GM18517 (cell line): ENCODE results near the gene MOGAT1.
"Not testable (repeated sequence)": the region's sequence is repeated elsewhere in the genome, so short reads cannot be mapped to it uniquely, and the experiment has no call there.

Experiments used
- ATAC-seq: cut with Tn5 transposase; IDR thresholded peaks from one replicate; pipeline ENCODE4 v1.9.1; 2021; ENCODE audit warnings: mild to moderate bottlenecking, moderate library complexity; ENCODE audit not compliant: unreplicated experiment

The MOGAT1 gene

DNA sequence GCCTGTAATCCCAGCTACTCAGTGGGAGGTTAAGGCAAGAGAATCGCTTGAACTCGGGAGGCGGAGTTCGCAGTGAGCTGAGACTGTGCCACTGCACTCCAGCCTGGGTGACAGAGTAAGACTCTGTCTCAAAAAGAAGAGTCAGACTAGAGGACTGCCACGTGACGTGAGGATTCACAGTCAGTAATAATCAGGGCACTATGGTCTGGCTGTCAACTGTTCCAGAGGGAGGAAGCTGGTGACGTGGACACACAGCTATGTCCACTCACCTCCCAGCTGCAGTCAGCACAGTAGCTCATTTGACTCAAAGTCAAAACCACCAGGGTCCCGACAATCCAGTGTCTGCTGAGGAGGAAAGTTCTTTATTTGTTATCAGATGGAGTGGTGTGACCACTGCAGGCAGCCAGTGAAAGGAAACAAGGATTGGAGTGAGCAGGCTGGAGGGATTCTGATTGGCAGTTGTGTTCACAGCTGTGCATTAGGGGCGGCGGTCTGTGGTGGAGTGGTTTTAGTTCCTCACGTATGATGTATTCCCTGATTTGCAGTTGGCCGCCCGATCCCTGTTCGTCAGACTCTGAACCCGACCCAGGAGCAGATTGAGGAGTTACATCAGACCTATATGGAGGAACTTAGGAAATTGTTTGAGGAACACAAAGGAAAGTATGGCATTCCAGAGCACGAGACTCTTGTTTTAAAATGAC lies 37.9 kb downstream of the MOGAT1 start:
- no peak for ATAC-seq

DNA sequence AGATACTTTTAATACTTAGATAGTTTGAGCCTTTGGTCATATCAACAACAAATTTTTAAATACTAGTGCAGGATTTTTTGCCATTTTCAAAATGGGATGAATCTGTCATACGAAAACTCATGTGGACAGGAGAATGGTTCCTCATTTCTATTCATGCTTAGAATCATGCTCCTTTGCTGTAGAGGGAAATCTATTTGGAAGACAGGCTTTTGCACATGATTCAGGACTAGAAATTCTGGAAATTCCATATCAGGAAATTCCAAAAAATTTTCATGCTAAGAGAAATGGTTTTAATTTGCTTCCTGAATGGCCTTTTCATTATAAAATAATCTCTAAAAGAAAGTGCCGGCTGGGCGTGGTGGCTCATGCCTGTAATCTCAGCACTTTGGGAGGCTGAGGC lies 39.3 kb downstream of the MOGAT1 start:
- no peak for ATAC-seq

DNA sequence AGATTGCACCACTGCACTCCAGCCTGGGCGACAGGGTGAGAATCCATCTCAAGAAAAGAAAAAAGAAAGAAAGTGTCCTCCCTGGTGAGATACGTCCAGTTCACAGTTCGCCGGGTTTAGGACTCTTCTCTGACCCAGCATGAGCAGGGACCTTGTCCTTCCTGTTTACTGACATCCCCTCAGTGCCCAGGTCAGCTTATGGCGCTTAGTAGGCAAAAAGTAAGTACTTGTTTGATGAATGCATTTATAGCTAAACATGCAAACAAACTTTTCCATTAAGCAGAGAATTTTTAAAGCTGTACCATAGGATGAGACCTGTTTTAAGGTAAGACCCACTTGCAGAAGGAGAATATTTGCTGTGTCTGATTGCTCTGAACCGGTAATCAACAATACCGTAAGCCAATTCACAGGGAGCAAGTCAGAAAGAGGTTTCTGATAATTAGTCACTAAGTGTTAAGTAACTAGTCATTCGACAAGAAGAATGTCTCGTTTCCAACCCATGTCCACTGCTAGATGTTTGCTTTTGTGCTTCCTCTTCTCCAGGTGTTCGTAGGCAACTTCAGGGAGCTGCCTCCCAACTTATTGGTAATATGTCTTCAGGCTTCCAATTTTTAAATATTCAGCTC lies 40.0 kb downstream of the MOGAT1 start:
- no peak for ATAC-seq

DNA sequence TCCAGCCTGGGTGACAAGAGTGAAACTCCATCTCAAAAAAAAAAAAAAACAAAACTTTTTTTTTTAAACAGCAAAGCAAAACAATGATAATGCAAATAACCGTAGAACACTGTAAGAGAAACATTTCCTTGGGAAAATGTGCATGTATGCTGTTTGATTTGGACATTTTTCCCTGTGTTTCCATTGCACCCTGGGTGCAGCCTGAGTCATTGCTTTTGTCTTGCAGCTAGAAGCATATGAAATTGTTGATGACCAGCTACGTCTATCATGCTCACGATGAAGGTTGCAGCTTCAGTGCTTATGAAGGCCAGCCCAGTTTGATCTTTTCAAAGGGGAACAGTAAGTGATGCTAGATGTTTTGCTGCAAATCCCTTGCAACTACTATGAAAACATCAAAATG lies 41.5 kb downstream of the MOGAT1 start:
- no peak for ATAC-seq

DNA sequence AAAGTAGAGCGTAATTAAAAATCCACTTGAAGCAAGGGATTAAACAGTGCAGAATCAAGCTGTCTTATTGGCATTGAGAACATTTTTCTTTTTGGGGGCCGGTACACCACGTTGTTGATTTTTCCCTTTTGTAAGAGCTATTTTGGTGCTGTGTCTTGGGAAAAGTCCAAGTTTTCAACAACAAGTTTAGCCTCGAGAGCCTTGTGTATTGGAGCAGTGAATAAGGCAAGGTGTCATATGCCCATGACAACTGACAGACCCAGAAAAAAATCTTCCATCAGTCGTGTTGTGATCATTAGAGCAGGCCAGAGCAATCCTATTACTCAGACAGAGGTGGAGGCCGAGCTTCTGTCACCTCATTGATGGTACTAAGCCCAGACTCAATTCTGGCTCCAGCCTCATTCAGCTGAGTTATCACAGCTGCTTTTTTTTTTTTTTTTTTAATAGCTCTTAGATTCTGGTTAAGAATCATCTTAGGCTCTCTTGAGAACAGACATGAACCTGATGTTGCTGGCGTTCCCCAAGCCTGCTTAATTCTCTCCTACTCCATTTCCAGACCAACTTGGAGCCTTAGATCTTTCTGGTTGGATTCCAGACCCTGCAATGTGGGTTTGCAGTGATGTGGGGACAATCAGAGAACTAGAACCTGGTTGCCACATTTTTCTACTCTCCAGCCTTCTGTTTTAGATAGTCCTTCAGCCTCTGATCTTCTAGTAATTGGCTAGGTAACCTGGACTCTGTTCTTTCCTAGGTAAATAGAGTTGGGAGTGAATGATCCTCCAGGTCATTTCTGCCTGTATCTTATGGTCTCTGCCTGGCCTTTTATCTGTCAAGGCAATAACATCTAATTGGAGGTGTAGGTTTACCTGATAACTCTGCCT lies 43.1 kb downstream of the MOGAT1 start:
- ATAC-seq = no peak

DNA sequence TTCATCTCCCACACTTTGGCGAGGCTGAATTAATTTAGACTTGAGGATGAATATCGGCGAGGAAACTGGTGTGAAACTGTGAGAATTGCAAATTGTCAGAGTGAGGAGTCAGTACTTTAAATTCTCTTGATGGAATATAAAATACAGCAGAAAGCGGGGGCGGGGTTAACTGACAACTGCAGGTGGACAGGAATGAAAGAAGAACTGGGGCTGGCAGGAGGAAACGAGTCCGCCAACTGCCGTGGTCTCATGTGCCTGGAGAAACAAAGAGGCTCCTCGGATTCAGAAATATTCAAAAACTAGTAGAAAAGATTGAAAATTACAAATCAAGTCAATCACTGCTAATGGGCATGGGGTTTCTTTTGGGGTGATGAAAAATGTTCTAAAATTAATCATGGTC lies 44.3 kb downstream of the MOGAT1 start:
- ATAC-seq = peak; percentile 51

DNA sequence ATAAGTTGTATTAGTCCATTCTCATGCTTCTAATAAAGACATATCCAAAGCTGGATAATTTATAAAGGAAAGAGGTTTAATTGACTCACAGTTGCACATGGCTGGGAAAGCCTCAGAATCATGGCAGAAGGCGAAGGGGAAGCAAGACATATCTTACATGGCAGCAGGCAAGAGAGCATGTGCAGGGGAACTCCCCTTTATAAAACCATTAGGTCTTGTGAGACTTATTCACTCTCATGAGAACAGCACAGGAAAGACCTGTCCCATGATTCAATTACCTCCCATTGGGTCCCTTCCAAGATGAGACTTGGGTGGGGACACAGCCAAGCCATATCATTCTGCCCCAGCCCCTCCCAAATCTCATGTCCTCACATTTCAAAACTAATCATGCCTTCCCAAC lies 48.3 kb downstream of the MOGAT1 start:
- ATAC-seq = not testable (repeated sequence)

DNA sequence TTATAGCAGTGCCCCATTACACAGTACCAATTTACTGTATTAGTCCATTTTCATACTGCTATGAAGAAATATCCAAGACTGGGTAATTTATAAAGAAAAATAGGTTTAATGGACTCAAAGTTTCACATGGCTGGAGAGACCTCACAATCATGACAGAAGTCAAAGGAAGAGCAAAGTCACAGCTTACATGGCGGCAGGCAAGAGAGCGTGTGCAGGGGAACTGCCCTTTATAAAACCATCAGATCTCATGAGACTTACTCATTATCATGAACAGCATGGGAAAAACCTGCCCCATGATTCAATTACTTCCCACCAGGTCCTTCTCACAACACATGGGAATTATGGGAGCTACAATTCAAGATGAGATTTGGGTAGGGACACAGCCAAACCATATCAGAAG lies 50.1 kb downstream of the MOGAT1 start:
- not testable (repeated sequence) for ATAC-seq

DNA sequence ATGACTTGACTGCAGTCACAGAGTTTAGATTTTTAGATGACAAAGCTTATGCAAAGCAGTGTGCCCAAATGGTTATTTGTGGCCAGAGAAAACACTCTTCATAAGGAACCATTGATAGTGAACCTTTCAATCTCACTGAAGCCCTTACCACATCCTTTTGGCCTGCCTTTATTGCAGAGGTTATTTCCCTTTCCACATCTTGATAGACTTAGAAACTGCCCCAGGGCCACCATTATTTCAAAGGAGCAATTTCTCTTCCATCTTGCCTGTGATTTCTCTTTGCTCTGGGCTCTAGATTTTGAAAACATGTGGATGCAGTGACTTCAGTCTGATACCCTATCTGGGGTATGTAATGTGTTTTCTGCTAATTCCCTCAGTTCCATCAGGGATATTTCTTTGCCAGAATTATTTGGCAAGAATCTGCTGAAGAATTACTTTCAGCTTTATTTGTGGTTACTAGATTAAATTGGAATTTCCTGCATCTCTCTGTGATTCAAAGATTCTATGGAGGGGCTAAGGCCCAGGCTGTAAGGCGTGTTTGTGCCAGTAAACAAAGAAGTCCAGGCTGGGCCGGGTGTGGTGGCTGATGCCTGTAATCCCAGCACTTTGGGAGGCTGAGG lies 51.0 kb downstream of the MOGAT1 start:
- peak; percentile 99 for ATAC-seq

DNA sequence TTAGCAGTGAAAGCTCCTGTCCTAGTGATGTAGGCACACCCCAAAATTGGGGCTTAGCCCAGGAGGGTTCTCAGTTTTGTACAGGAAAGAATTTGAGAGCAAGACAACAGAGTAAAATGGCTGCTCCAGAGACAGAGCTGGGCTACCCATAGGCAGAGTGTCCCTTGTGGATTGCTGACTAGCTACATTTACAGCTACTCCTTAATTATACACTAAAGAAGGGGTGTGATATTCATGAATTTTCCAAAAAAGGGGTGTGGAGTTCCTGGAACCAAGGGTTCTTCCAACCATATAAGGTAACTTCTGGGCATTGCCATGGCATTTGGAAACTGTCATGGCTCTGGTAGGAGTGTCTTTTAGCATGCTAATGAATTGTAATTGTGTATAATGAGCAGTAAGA lies 52.8 kb downstream of the MOGAT1 start:
- ATAC-seq = no peak

DNA sequence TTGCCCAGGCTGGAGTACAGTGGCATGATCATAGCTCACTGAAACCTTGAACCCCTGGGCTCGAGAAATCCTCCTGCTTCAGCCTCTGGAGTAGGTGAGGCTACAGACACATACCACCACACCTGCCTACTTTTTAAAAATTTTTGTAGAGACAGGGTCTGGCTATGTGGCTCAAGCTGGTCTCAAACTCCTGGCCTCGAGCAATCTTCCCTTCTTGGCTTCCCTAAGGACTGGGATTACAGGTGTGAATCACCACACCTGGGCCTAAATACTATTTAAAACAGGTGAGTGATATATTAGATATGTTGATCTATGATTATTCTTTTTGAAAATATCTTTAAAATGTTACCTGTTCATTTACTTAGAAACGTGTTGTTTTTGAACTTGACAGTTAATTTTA lies 57.2 kb downstream of the MOGAT1 start:
- ATAC-seq = no peak

DNA sequence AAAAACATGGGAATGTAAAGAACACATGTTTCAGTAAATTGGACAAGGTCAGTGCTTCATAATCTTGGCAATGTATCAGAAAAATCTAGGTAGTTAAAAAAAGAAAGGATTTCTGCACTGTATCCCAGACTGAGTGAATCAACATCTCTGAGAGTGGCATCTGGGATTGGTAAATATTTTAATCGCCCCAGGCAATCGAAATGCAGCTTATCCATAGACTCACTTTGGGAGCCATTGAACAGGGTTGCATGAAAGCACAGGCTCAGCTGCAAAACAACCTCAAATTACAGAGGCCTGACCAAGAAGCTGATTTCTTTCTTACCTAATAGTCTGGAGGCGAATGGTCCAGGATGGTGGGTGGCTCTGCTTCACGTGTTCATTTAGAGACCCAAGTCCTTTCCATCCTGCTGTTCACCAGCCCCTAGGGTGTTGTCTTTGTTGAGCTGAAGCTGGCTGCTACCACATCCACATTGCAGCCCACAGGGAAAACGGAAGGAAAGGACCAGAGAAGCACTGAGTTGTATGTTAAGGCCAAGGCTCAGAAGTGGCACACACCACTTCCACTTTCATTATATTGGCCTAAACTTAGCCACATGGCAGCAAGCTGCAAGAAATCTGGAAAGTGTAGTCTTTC lies 59.0 kb downstream of the MOGAT1 start:
- ATAC-seq = peak; percentile 70

DNA sequence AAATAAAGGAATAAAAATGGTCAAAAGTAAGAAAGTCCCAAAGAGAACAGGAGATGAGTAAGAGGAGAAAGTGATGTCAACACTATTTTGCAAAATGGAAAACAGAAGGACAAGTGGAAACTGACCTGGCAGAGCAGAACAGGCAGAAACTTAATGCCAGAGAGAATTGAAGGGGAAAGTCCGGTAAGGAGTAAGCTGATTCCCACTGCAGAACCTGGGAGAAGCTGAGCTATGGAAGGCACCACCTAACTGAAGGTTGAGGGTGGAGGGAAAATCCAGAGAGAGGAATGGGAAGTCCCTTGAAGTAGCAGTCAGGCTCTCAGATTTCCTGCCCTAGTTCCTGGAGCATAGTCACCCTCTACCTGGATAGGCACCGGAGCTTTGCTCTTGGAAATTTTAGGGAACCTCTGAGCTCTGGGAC lies 59.8 kb downstream of the MOGAT1 start:
- no peak for ATAC-seq

DNA sequence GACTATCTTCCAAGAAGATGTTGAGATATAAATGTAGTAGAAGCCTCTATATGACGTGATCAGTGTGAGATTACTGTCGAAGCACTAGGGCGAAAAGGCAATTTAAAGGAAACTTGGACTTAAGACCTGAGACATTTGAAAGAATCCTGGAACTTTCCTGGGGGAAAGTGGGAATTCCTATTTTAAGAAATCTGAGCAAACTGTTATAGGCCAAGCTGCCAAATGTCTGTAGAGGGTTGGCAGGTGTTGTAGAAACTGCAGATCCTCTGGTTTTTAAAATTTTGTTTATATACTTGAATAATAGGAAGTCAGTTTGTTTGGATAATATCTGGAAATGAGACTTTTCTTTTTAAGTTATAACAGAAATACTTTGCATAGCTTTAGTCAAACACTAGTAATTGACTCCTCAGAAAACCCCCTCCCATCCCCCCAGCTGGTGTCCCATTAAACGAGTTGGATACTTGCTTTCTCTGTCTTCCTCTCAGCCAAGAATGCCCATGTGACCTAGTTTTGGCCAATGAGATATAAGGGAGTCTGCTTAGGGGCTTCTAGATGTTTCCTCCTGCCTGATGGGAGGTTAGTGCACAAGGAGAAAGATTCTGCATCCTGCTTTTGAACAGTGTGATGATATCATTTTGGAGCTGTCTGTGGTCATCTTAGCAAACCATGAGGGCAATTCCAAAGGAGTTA lies 61.2 kb downstream of the MOGAT1 start:
- no peak for ATAC-seq

DNA sequence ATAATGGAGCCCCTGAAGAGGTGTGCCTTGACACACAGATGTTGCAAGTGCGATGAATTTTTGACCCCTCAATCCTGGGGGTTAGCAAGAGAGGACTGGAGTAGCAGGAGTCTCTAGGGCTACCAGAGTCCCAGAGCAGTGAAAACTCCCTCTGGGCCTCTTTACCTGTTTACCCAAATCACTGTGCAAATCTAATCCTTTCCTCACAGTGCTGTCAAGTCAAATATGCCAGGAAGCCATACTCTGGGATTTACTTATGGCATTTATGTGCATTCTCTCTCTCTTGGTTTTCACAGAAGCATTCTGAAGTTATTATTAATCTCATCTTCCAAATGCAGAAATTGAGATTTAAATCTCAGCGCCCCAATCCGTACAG lies 62.0 kb downstream of the MOGAT1 start:
- no peak for ATAC-seq

DNA sequence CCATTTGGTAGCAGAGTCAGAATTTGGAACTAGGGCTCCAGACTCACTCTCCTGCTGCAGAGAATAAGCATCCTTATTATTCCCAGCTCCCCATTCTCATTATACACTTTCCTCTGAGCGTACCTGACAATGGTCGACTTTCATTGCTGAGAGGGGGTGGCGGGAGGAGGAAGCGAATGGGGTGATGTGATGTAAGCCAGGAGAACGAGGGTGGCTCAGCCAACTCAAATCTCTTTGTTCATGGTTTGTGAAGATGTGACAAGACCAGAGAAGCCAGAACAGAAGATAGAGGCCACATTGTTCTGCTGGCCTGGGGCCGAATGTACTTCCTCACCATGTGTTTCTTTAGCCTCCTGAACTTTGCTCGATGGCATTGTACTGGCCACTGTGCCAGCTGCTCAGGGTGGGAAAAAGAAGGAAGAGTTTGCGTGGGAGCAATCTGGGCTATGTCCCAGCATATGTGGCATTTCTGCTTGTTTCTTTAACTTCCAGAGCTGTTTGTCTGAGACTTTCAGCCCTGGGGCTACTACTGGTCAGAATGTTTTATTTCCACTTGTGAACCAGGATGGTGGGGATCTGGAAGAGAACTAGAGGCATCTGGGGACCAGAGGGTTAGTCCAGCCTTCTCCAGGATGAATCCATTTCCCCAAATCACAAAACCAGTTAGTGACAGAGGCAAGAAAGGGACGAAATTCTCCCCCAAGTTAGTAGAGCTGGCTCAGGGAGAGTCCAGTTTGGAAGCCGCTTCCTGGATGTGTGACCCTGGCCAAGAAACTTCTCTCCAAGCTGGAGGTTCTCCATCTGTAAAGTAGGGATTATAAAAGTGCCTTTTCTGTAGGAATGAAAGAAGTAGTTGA lies 62.6 kb downstream of the MOGAT1 start:
- no peak for ATAC-seq

DNA sequence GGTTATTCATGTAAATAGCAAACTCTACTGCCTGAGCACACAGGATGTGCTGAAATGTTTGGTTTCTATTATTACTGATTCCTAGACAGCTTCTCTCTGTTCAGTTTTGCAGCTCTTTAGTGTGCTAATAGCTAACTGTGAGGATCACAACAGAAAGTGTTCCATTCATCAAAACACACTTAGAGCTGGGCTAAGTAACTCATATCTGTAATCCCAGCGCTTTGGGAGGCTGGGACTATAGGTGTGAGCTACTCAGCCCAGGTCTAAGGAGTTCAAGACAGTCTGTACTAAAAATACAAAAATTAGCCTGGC lies 63.2 kb downstream of the MOGAT1 start:
- peak; percentile 83 for ATAC-seq

DNA sequence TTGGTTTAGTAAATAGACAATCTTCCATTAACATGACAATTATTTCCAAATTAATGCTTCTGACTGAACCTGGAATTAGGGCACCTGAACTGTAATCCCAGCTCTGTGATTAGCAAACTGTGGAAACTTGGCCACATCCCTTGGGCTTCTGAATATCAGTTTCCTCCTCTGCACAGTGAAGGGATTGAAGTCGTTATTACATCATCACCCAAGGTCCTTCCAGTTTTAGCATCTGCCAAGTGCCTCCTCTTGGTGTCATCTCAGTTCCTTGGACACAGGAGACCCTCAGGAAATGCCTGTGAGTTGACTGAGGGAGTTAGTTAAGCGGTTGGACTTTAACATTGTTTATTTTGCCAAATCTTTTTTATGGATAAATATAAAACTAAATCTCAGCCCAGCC lies 64.8 kb downstream of the MOGAT1 start:
- ATAC-seq = no peak

DNA sequence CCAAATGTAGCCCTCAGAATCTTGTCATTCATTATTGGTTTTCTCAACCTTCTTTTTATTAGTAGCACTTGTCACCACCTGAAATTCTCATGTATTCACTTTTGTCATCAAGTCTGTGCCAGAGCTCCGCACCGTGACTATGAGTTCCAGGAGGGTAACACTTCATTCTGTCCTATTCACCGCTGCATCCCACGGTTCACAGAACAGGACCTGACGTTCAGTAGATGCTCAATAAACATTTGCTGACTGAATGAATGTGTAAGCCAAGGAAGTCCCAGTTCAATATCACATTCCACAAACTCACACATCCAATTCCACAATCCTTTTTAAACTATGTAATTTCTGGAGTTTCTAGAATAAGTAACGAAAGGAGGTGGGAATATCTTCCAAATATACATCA lies 65.5 kb downstream of the MOGAT1 start:
- no peak for ATAC-seq

DNA sequence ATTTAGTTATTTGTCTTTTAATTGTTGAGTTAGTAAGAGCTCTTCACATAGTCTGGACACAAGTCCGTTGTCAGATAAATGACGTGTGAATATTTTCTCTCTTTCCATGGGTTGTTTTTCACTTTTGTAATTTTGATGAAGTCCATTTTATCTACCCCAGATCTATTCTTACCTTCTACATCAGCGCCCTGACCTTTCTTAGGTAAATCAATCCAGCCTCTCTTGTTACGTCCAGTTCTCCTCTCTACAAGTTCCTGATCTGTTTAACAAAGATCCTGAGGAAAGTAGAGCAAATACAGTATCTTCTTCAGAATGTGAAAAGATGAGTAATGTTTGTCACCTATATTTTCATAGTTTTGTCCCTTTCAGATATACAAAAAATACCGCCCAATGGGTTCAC lies 66.9 kb downstream of the MOGAT1 start:
- ATAC-seq = no peak
